ENCODE results near the gene FADD. TPM values are rescaled to one million over a fixed set of nuclear protein-coding genes. Genes with fewer than 3 reads are reported as not detected.

FADD gene
- total RNA-seq, 2 donors from 2014 or later = 36.6 to 37.7 TPM

DNA sequence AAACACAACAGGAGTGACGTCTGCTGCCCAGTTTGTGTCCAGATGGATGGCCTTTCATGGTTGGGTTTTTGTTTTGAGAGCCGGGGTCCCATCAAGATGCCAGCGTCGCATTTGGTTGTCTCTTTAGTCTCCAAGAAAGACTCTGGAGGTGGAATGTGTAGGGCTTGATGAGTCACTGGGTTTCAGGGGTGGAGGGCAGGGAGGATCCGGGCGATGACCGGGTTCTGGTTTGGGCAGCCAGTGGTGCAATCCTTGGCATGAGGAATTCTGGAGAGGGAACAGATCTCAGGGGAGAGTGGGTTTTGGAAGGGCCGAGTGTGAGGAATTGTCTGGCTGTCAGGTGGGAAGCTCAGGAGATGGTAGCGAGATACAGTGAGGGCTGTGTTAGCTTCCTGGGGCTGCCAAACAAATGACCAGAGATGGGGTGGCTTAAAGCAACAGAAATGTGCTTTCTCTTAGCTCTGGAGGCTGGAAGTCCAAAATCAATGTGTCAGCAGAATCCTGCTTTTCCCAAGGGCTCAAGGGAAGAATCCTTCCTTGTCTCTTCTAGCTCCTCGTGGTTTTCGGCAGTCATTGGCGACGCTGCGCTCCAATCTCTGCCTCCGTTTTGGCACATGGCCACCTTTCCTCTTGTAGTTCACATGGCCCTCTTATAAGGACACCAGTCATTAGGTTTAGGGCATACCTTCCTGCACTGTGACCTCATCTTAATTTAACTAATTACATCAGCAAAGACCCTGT lies 41.0 kb downstream of the FADD start:
- Histone ChIP-seq H3K27me3 (no peaks in the 10 kb centered on the region), H3K27ac (no peak overlapping the region), H3K4me3 (no peak overlapping the region), H3K9ac (ENCODE audit: low read depth in 2 of 2, low read length in 2 of 2) (no peak overlapping the region), H3K4me1 (no peaks in the 10 kb centered on the region), H3K36me3 (no peaks in the 10 kb centered on the region), H3K9me3 (no peaks in the 10 kb centered on the region)
- TF ChIP-seq CTCF (IDR thresholded peaks at IDR 0.05) = no peak
- intact Hi-C loops (cut with DNase I) = no loop called here
- no peak for DNase-seq

- Histone ChIP-seq H3K27ac (no peak overlapping the region), H3K36me3 (no peaks in the 10 kb centered on the region), H3K4me3 (no peak overlapping the region), H3K9ac (ENCODE audit: low read depth in 2 of 2, low read length in 2 of 2) (no peak overlapping the region), H3K9me3 (no peaks in the 10 kb centered on the region), H3K4me1 (no peaks in the 10 kb centered on the region), H3K27me3 (no peaks in the 10 kb centered on the region)
- intact Hi-C loops (cut with DNase I) = no loop called here
- no peak for TF ChIP-seq CTCF (IDR thresholded peaks at IDR 0.05)
- no peak for DNase-seq
Measured at GRCh38 chr11:70244698-70245097, 41.6 kb downstream of the FADD start.

- TF ChIP-seq CTCF (IDR thresholded peaks at IDR 0.05) = no peak
- H3K9me3 ChIP-seq = no peaks in the 10 kb centered on the region
- no peak for DNase-seq
- no peak overlapping the region for H3K27ac ChIP-seq
- H3K9ac ChIP-seq (ENCODE audit: low read depth in 2 of 2, low read length in 2 of 2) = no peak overlapping the region
- H3K27me3 ChIP-seq = no peaks in the 10 kb centered on the region
- H3K36me3 ChIP-seq = no peaks in the 10 kb centered on the region
- no peaks in the 10 kb centered on the region for H3K4me1 ChIP-seq
- intact Hi-C loops (cut with DNase I) = no loop called here
- H3K4me3 ChIP-seq = no peak overlapping the region
Measured at GRCh38 chr11:70246196-70246595, 43.1 kb downstream of the FADD start.

GRCh38 chr11:70247042-70247709 lies 44.1 kb downstream of the FADD start:
- no peaks in the 10 kb centered on the region for H3K4me1 ChIP-seq
- no peak for DNase-seq
- TF ChIP-seq CTCF (IDR thresholded peaks at IDR 0.05) = no peak
- H3K4me3 ChIP-seq = no peak overlapping the region
- no peaks in the 10 kb centered on the region for H3K36me3 ChIP-seq
- no peaks in the 10 kb centered on the region for H3K27me3 ChIP-seq
- no peak overlapping the region for H3K9ac ChIP-seq (ENCODE audit: low read depth in 2 of 2, low read length in 2 of 2)
- intact Hi-C loops (cut with DNase I) = no loop called here
- no peaks in the 10 kb centered on the region for H3K9me3 ChIP-seq
- H3K27ac ChIP-seq = no peak overlapping the region

- no peak overlapping the region for H3K27ac ChIP-seq
- no peak for TF ChIP-seq CTCF (IDR thresholded peaks at IDR 0.05)
- no peak overlapping the region for H3K9ac ChIP-seq (ENCODE audit: low read depth in 2 of 2, low read length in 2 of 2)
- no peaks in the 10 kb centered on the region for H3K36me3 ChIP-seq
- no peaks in the 10 kb centered on the region for H3K4me1 ChIP-seq
- H3K9me3 ChIP-seq = no peaks in the 10 kb centered on the region
- no peak overlapping the region for H3K4me3 ChIP-seq
- DNase-seq = no peak
- no peaks in the 10 kb centered on the region for H3K27me3 ChIP-seq
- intact Hi-C loops (cut with DNase I) = no loop called here
Measured at GRCh38 chr11:70247710-70248072, 44.6 kb downstream of the FADD start.
